Keratinocyte (primary cell): ENCODE results near the gene C20orf141. TPM values are rescaled to one million over a fixed set of nuclear protein-coding genes. Genes with fewer than 3 reads are reported as not detected.

Experiments used
- DNase-seq: peaks from one replicate; pipeline ENCODE4 v3.0.0-alpha.2; 2011; ENCODE audit warnings: low read depth, missing footprints, low spot score
- FAIRE-seq: peaks from 2 replicates; lab custom pipeline; 2011; peaks lifted over from hg19 to GRCh38; lab: Jason Lieb, UNC
- H2AFZ ChIP-seq: 2 replicates; pipeline ENCODE4 v1.6.0; 2012; ENCODE audit warnings: low read length, control low read depth, inconsistent platforms; ENCODE audit not compliant: control insufficient read depth
- H3K27ac ChIP-seq: 2 replicates; pipeline ENCODE4 v1.5.1; 2011; ENCODE audit warnings: low read length; ENCODE audit not compliant: control insufficient read depth, insufficient read depth
- H3K27me3 ChIP-seq: 3 replicates; pipeline ENCODE4 v1.6.0; 2011; ENCODE audit warnings: low read length; ENCODE audit not compliant: control insufficient read depth, insufficient read depth; ENCODE audit errors: extremely low read depth
- H3K36me3 ChIP-seq, 2 experiments: 2 replicates in 1 of 2; 3 replicates in 1 of 2; pipeline ENCODE4 v1.5.1; 2011; ENCODE audit warnings: low read length in 2 of 2, mild to moderate bottlenecking in 1 of 2; ENCODE audit not compliant: control insufficient read depth in 2 of 2, insufficient read depth in 2 of 2; ENCODE audit errors: extremely low read depth in 1 of 2
- H3K4me1 ChIP-seq: 3 replicates; pipeline ENCODE4 v1.5.1; 2011; ENCODE audit warnings: low read length; ENCODE audit not compliant: control insufficient read depth, insufficient read depth; ENCODE audit errors: extremely low read depth
- H3K4me2 ChIP-seq: 3 replicates; pipeline ENCODE4 v1.6.0; 2011; ENCODE audit warnings: low read depth, low read length; ENCODE audit not compliant: control insufficient read depth, insufficient read depth; ENCODE audit errors: extremely low read depth
- H3K4me3 ChIP-seq, 3 experiments: fragments of 200-600 bp in 1 of 3; sonication (generic) in 1 of 3; 2 replicates in 2 of 3; 3 replicates in 1 of 3; pipeline ENCODE4 v1.5.1; 2011 to 2016; ENCODE audit warnings: low read length in 3 of 3, mild to moderate bottlenecking in 3 of 3, control low read depth in 2 of 3, inconsistent platforms in 1 of 3, low read depth in 1 of 3, mixed read lengths in 1 of 3, mixed run types in 1 of 3, moderate library complexity in 1 of 3; ENCODE audit not compliant: control insufficient read depth in 2 of 3, insufficient read depth in 2 of 3; ENCODE audit errors: extremely low read depth in 1 of 3
- H3K79me2 ChIP-seq: 2 replicates; pipeline ENCODE4 v1.6.0; 2012; ENCODE audit warnings: low read length; ENCODE audit not compliant: control insufficient read depth, insufficient read depth
- H3K9ac ChIP-seq: 3 replicates; pipeline ENCODE4 v1.6.0; 2011; ENCODE audit warnings: low read length; ENCODE audit not compliant: control insufficient read depth, insufficient read depth; ENCODE audit errors: extremely low read depth
- H3K9me1 ChIP-seq: 3 replicates; pipeline ENCODE4 v1.6.0; 2011; ENCODE audit warnings: low read length; ENCODE audit not compliant: control insufficient read depth, insufficient read depth; ENCODE audit errors: extremely low read depth
- H3K9me3 ChIP-seq: 2 replicates; pipeline ENCODE4 v1.5.1; 2012; ENCODE audit warnings: low read depth, low read length; ENCODE audit not compliant: control insufficient read depth
- H4K20me1 ChIP-seq: 3 replicates; pipeline ENCODE4 v1.6.0; 2011; ENCODE audit warnings: low read length; ENCODE audit not compliant: control insufficient read depth, insufficient read depth; ENCODE audit errors: extremely low read depth
- EZH2 ChIP-seq: IDR thresholded peaks from one replicate; pipeline ENCODE4 v1.6.1; 2012; ENCODE audit warnings: inconsistent platforms, mild to moderate bottlenecking, low read length, moderate library complexity
- dilution Hi-C: fragments of 300-500 bp; cut with MboI; formaldehyde crosslinking; loops from one replicate; pipeline ENCODE4 v1.7.0; 2020; ENCODE audit warnings: low sequenced_read_pairs; ENCODE audit not compliant: extremely low pct_ligation_motif_present
- polyA plus RNA-seq, 5 experiments: library from polyadenylated mRNA; depleted of rRNA in 3 of 5; stranded (reverse) in 3 of 5; stranded (forward) in 1 of 5; unstranded in 1 of 5; fragments of >200 nt; gene quantifications; 1 replicate in 1 of 5; 2 replicates in 3 of 5; 3 replicates in 1 of 5; pipeline versions ENCODE4 v1.2.1 to v1.2.3, GENCODE V29; 2011 to 2012; ENCODE audit warnings: missing spikeins in 2 of 5, low read depth in 1 of 5, low replicate concordance in 1 of 5
- TF ChIP-seq, protein P1 (sequence below), 3 experiments: IDR thresholded peaks in 1 of 3; conservative IDR thresholded peaks in 1 of 3; optimal IDR thresholded peaks in 1 of 3; 2 replicates in 2 of 3; 3 replicates in 1 of 3; pipeline versions ENCODE3 to v1.5.1; 2011; ENCODE audit warnings: low read length in 3 of 3, mild to moderate bottlenecking in 3 of 3, moderate library complexity in 2 of 3, control low read depth in 1 of 3, inconsistent platforms in 1 of 3; ENCODE audit not compliant: insufficient read depth in 2 of 3; ENCODE audit errors: extremely low read depth in 1 of 3

C20orf141 gene
- polyA plus RNA-seq, 1 donor (not counting 4 experiments of a cell fraction or from before 2014, with no cell fraction given): not detected

DNA sequence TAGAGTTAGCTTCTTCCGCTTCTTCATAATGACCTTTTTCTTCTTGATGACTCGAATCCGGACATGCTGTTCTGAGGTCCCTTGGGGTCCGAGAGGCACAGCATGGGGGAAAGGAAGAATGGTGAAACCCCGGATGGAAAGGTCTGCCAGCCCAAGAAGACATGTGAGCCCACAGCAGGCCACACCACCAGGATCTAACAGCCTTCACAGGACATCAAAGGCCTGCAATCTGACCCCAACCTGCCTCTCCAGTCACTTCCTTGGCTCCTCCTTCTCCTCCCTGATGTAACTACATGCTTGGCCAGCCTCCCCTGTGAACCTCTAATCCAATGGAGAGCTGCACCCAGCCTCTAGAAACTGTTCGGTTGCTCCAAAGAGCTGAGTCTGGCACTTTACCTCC, 16.0 kb upstream of the C20orf141 start:
- Histone ChIP-seq H3K9me1 (no peaks in the 10 kb centered on the region), H3K36me3 (no peaks in the 10 kb centered on the region), H3K4me2 (no peak overlapping the region), H3K9ac (no peak overlapping the region), H3K27me3 (peaks cover 75% of the 10 kb centered on the region), H3K9me3 (peaks cover 2% of the 10 kb centered on the region), H3K4me1 (peaks cover 2% of the 10 kb centered on the region), H3K4me3 (no peak overlapping the region), H3K79me2 (no peaks in the 10 kb centered on the region), H2AFZ (no peak overlapping the region), H4K20me1 (no peaks in the 10 kb centered on the region), H3K27ac (no peak overlapping the region)
- TF ChIP-seq, protein P1, sequence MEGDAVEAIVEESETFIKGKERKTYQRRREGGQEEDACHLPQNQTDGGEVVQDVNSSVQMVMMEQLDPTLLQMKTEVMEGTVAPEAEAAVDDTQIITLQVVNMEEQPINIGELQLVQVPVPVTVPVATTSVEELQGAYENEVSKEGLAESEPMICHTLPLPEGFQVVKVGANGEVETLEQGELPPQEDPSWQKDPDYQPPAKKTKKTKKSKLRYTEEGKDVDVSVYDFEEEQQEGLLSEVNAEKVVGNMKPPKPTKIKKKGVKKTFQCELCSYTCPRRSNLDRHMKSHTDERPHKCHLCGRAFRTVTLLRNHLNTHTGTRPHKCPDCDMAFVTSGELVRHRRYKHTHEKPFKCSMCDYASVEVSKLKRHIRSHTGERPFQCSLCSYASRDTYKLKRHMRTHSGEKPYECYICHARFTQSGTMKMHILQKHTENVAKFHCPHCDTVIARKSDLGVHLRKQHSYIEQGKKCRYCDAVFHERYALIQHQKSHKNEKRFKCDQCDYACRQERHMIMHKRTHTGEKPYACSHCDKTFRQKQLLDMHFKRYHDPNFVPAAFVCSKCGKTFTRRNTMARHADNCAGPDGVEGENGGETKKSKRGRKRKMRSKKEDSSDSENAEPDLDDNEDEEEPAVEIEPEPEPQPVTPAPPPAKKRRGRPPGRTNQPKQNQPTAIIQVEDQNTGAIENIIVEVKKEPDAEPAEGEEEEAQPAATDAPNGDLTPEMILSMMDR (optimal IDR thresholded peaks at IDR 0.05 in 1 of 3, IDR thresholded peaks at IDR 0.05 in 1 of 3, conservative IDR thresholded peaks at IDR 0.05 in 1 of 3; ENCODE audit: extremely low read depth in 1 of 3, insufficient read depth in 2 of 3, low read length in 3 of 3): no peak
- no peak for TF ChIP-seq EZH2
- FAIRE-seq (no peak), DNase-seq (no peak)
- dilution Hi-C loops: no loop called here

DNA sequence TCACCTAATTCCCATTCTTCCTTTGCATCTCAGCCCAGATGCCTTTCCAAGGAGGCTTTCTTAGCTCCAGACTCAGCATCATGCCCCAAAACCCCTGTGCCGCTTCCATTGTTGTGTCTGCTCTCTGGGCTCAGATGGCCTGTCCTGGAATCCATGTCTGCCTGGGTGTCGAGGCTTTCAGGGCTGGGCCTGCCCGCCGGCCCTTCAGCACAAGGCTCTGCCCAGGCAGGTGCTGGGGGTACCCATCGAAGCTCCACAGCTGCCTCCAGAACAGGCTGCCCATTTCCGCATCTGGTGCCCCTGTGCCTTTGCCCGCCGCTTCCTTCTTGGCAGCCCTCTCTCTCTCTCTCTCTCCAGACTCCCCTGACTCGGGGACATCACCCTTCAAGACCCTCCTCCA, 15.5 kb upstream of the C20orf141 start:
- Histone ChIP-seq H3K36me3 (no peaks in the 10 kb centered on the region), H3K27me3 (peaks cover 75% of the 10 kb centered on the region), H2AFZ (no peak overlapping the region), H3K9me1 (no peaks in the 10 kb centered on the region), H3K27ac (no peak overlapping the region), H3K9ac (no peak overlapping the region), H3K4me2 (no peak overlapping the region), H4K20me1 (no peaks in the 10 kb centered on the region), H3K4me3 (no peak overlapping the region), H3K4me1 (peaks cover 2% of the 10 kb centered on the region), H3K9me3 (peaks cover 2% of the 10 kb centered on the region), H3K79me2 (no peaks in the 10 kb centered on the region)
- TF ChIP-seq, protein P1 (optimal IDR thresholded peaks at IDR 0.05 in 1 of 3, IDR thresholded peaks at IDR 0.05 in 1 of 3, conservative IDR thresholded peaks at IDR 0.05 in 1 of 3; ENCODE audit: extremely low read depth in 1 of 3, insufficient read depth in 2 of 3, low read length in 3 of 3): no peak
- TF ChIP-seq EZH2: no peak
- DNase-seq: no peak
- no peak for FAIRE-seq
- dilution Hi-C loops: no loop called here
